WTC11 (cell line): ENCODE data around the gene EVC. TPM values are rescaled to one million over a fixed set of nuclear protein-coding genes. Genes with fewer than 3 reads are reported as not detected.

Experiments
- ATAC-seq: fragments of 200-7000 bp; cut with Tn5 transposase; 2 replicates; pipeline ENCODE4 v1.10.0; 2021; ENCODE audit warnings: mild to moderate bottlenecking, moderate library complexity
- CTCF ChIA-PET: fragments of 300-600 bp; sonication (Branson Sonifier 250); formaldehyde crosslinking; loops from one replicate; lab custom pipeline; 2021; ENCODE audit warnings: antibody characterized with exemption; lab: Charles Lee
- POLR2A ChIA-PET: fragments of 350-600 bp; sonication (Branson Sonifier 250); formaldehyde crosslinking; loops from one replicate; lab custom pipeline; 2021; ENCODE audit warnings: antibody characterized with exemption; lab: Charles Lee
- DNase-seq: peaks from one replicate; pipeline ENCODE4 v3.0.0; 2021; ENCODE audit warnings: low spot score
- H3K27ac Mint-ChIP-seq: 2 replicates; pipeline ENCODE4 v1.8.0; 2021; ENCODE audit warnings: mixed read lengths
- H3K27me3 Mint-ChIP-seq: 2 replicates; pipeline ENCODE4 v1.8.0; 2021; ENCODE audit warnings: low read depth, mild to moderate bottlenecking, moderate library complexity, mixed read lengths
- H3K36me3 Mint-ChIP-seq: 2 replicates; pipeline ENCODE4 v1.8.0; 2021; ENCODE audit warnings: mixed read lengths
- H3K4me1 Mint-ChIP-seq: 2 replicates; pipeline ENCODE4 v1.8.0; 2022; ENCODE audit warnings: mixed read lengths
- H3K4me3 Mint-ChIP-seq: 2 replicates; pipeline ENCODE4 v1.8.0; 2021; ENCODE audit warnings: mild to moderate bottlenecking, moderate library complexity, mixed read lengths
- H3K9me3 Mint-ChIP-seq: 2 replicates; pipeline ENCODE4 v1.8.0; 2021; ENCODE audit warnings: mixed read lengths
- ATF6 ChIP-seq: sonication (generic); formaldehyde crosslinking; IDR thresholded peaks from 2 replicates; pipeline ENCODE4 v1.8.1; 2023; ENCODE audit warnings: mild to moderate bottlenecking, missing genetic modification reagents
- CBFB ChIP-seq: sonication (generic); formaldehyde crosslinking; IDR thresholded peaks from 2 replicates; pipeline ENCODE4 v1.8.1; 2022; ENCODE audit warnings: mild to moderate bottlenecking, low read depth, missing genetic modification reagents
- CREB1 ChIP-seq: sonication (generic); formaldehyde crosslinking; IDR thresholded peaks from 2 replicates; pipeline ENCODE4 v1.8.0; 2023; ENCODE audit warnings: mild to moderate bottlenecking, missing genetic modification reagents
- FOXK1 ChIP-seq: sonication (generic); formaldehyde crosslinking; IDR thresholded peaks from 2 replicates; pipeline ENCODE4 v1.8.0; 2022; ENCODE audit warnings: mild to moderate bottlenecking, moderate library complexity, missing genetic modification reagents
- KAT7 ChIP-seq: sonication (generic); formaldehyde crosslinking; IDR thresholded peaks from 2 replicates; pipeline ENCODE4 v1.8.1; 2023; ENCODE audit warnings: missing genetic modification reagents, mild to moderate bottlenecking, borderline replicate concordance
- NR2C2 ChIP-seq: sonication (generic); formaldehyde crosslinking; IDR thresholded peaks from 2 replicates; pipeline ENCODE4 v1.8.0; 2022; ENCODE audit warnings: mild to moderate bottlenecking, missing genetic modification reagents
- PRDM15 ChIP-seq: sonication (generic); formaldehyde crosslinking; IDR thresholded peaks from 2 replicates; pipeline ENCODE4 v1.8.0; 2022; ENCODE audit warnings: missing genetic modification reagents
- PRRX2 ChIP-seq: fragments of 250-450 bp; sonication (Bioruptor Pico); IDR thresholded peaks from 2 replicates; pipeline ENCODE4 v1.8.0; 2021; ENCODE audit warnings: mild to moderate bottlenecking
- TEAD1 ChIP-seq: sonication (generic); formaldehyde crosslinking; IDR thresholded peaks from 2 replicates; pipeline ENCODE4 v1.8.0; 2022; ENCODE audit warnings: mild to moderate bottlenecking, missing genetic modification reagents
- ZBTB21 ChIP-seq: sonication (generic); formaldehyde crosslinking; IDR thresholded peaks from 2 replicates; pipeline ENCODE4 v1.8.1; 2023; ENCODE audit warnings: mild to moderate bottlenecking, missing genetic modification reagents, borderline replicate concordance
- ZMAT4 ChIP-seq: fragments of 250-450 bp; sonication (Bioruptor Pico); IDR thresholded peaks from 2 replicates; pipeline ENCODE4 v1.9.0; 2021; ENCODE audit warnings: mild to moderate bottlenecking
- ZNF317 ChIP-seq: sonication (generic); formaldehyde crosslinking; IDR thresholded peaks from 2 replicates; pipeline ENCODE4 v1.8.1; 2023; ENCODE audit warnings: low read depth, mild to moderate bottlenecking, moderate library complexity, missing genetic modification reagents, borderline replicate concordance
- ZNF423 ChIP-seq: fragments of 250-450 bp; sonication (Bioruptor Pico); IDR thresholded peaks from 2 replicates; pipeline ENCODE4 v2.1.2; 2022; ENCODE audit warnings: mild to moderate bottlenecking, moderate library complexity
- total RNA-seq: library from RNA; stranded (reverse); gene quantifications from 3 replicates; pipeline ENCODE4 v1.2.3, GENCODE V29; 2021
- TF ChIP-seq, protein P1 (sequence below): fragments of 250-450 bp; sonication (Bioruptor Pico); IDR thresholded peaks from 2 replicates; pipeline ENCODE4 v1.9.0; 2021; ENCODE audit warnings: mild to moderate bottlenecking, borderline replicate concordance
- TF ChIP-seq, protein P2 (sequence below): sonication (generic); formaldehyde crosslinking; conservative IDR thresholded peaks from 2 replicates; pipeline ENCODE4 v1.8.1; 2023; ENCODE audit warnings: mild to moderate bottlenecking, low read depth, missing genetic modification reagents, moderate library complexity

EVC gene
- total RNA-seq, 1 experiment from 2014 or later, result 12.5 TPM

DNA sequence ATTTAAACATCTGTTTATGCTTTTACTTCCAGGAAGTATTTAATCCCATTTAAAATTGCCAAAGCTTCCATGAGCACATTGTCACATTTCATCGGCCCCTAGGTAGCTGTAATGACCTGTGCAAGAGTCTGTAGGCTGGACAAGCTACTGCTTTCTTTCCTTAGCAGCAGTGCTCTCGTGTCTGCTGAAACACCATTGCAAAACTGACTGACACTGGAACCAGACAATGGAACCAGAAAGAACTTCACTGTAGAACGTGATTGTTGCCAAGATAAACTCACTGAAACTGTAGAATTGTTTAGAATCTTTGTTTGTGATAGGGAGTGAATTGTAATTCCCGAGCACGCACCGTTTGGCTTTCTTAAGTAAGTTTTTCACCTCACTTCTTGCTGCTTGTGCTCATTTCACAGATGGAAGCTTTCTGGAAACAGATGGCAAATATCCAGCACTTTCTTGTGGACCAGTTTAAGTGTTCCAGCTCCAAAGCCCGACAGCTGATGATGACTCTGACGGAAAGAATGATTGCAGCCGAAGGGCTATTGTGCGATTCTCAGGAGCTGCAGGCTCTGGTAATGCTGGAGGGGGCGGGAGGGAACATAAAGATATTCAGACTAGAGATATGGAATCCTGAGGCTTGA is 36.9 kb downstream of the EVC start:
- H3K36me3 Mint-ChIP-seq, result peaks cover 30% of the 10 kb centered on the region
- no peak overlapping the region for H3K4me3 Mint-ChIP-seq
- peaks cover 29% of the 10 kb centered on the region for H3K4me1 Mint-ChIP-seq
- no peaks in the 10 kb centered on the region for H3K9me3 Mint-ChIP-seq
- ATAC-seq (no peak), DNase-seq (no peak)
- no peak overlapping the region for H3K27ac Mint-ChIP-seq
- ChIA-PET CTCF (interaction anchor here (0.6 kb wide), 1 partner anchor 73 kb away, joined by 3 read pairs; no protein-coding TSS in a partner anchor), POLR2A (no interaction called here)
- TF ChIP-seq CREB1 (CRISPR knock-in tag) (no peak), ATF6 (CRISPR knock-in tag) (no peak), KAT7 (CRISPR knock-in tag) (no peak), FOXK1 (CRISPR knock-in tag) (no peak), ZNF317 (CRISPR knock-in tag) (no peak)
- TF ChIP-seq, protein P1, sequence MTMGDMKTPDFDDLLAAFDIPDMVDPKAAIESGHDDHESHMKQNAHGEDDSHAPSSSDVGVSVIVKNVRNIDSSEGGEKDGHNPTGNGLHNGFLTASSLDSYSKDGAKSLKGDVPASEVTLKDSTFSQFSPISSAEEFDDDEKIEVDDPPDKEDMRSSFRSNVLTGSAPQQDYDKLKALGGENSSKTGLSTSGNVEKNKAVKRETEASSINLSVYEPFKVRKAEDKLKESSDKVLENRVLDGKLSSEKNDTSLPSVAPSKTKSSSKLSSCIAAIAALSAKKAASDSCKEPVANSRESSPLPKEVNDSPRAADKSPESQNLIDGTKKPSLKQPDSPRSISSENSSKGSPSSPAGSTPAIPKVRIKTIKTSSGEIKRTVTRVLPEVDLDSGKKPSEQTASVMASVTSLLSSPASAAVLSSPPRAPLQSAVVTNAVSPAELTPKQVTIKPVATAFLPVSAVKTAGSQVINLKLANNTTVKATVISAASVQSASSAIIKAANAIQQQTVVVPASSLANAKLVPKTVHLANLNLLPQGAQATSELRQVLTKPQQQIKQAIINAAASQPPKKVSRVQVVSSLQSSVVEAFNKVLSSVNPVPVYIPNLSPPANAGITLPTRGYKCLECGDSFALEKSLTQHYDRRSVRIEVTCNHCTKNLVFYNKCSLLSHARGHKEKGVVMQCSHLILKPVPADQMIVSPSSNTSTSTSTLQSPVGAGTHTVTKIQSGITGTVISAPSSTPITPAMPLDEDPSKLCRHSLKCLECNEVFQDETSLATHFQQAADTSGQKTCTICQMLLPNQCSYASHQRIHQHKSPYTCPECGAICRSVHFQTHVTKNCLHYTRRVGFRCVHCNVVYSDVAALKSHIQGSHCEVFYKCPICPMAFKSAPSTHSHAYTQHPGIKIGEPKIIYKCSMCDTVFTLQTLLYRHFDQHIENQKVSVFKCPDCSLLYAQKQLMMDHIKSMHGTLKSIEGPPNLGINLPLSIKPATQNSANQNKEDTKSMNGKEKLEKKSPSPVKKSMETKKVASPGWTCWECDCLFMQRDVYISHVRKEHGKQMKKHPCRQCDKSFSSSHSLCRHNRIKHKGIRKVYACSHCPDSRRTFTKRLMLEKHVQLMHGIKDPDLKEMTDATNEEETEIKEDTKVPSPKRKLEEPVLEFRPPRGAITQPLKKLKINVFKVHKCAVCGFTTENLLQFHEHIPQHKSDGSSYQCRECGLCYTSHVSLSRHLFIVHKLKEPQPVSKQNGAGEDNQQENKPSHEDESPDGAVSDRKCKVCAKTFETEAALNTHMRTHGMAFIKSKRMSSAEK, result no peak
- no peaks in the 10 kb centered on the region; the same call in 1 of the 2 replicates for H3K27me3 Mint-ChIP-seq

DNA sequence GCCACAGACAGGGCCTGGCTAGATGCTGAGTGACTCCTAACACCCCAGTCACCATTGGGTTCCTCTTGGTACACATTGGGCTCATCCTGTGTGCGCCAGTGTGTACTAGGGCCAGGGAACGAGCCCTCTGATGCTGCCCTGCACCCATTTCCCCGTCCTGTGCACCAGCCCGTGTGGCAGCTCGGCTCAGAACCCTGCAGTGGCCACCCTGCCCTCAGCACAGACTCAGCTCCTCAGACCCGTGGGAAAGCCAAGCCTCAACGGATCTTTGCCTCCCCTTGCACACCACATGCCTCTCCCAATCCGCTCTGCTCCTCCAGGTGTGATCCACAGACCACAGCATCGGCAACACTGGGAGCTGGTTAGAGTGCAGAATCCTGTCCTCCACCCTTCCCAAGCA is 38.6 kb downstream of the EVC start:
- no peaks in the 10 kb centered on the region for H3K9me3 Mint-ChIP-seq
- DNase-seq (no peak), ATAC-seq (no peak)
- ChIA-PET CTCF (interaction anchor here (2.2 to 2.3 kb wide), 2 partner anchors 12 to 350 kb away, joined by 5 to 8 read pairs; no protein-coding TSS in a partner anchor), POLR2A (interaction anchor here (0.7 kb wide), 1 partner anchor 422 kb away, joined by 6 read pairs; no protein-coding TSS in a partner anchor)
- no peak overlapping the region for H3K4me3 Mint-ChIP-seq
- peaks cover 42% of the 10 kb centered on the region for H3K4me1 Mint-ChIP-seq
- peak overlapping the region; percentile 14; the same call in 1 of the 2 replicates for H3K27ac Mint-ChIP-seq
- no peaks in the 10 kb centered on the region; the same call in 1 of the 2 replicates for H3K27me3 Mint-ChIP-seq
- H3K36me3 Mint-ChIP-seq, result peaks cover 35% of the 10 kb centered on the region
- TF ChIP-seq, protein P2, sequence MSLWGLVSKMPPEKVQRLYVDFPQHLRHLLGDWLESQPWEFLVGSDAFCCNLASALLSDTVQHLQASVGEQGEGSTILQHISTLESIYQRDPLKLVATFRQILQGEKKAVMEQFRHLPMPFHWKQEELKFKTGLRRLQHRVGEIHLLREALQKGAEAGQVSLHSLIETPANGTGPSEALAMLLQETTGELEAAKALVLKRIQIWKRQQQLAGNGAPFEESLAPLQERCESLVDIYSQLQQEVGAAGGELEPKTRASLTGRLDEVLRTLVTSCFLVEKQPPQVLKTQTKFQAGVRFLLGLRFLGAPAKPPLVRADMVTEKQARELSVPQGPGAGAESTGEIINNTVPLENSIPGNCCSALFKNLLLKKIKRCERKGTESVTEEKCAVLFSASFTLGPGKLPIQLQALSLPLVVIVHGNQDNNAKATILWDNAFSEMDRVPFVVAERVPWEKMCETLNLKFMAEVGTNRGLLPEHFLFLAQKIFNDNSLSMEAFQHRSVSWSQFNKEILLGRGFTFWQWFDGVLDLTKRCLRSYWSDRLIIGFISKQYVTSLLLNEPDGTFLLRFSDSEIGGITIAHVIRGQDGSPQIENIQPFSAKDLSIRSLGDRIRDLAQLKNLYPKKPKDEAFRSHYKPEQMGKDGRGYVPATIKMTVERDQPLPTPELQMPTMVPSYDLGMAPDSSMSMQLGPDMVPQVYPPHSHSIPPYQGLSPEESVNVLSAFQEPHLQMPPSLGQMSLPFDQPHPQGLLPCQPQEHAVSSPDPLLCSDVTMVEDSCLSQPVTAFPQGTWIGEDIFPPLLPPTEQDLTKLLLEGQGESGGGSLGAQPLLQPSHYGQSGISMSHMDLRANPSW, result no peak
- no peak for TF ChIP-seq CBFB (CRISPR knock-in tag)
- no peak for TF ChIP-seq ZNF423 (CRISPR knock-in tag)
- no peak for TF ChIP-seq TEAD1
- TF ChIP-seq, protein P1, result no peak
- TF ChIP-seq PRDM15 (CRISPR knock-in tag), result no peak
- TF ChIP-seq ZBTB21 (CRISPR knock-in tag), result no peak
- TF ChIP-seq KAT7 (CRISPR knock-in tag), result no peak
- TF ChIP-seq NR2C2 (CRISPR knock-in tag), result no peak
- TF ChIP-seq PRRX2, result no peak
- TF ChIP-seq ZMAT4, result no peak
